Measurements from ENCODE around the gene OR10A2. TPM values are rescaled to one million over a fixed set of nuclear protein-coding genes. Genes with fewer than 3 reads are reported as not detected.
"Not testable (repeated sequence)": the region's sequence is repeated elsewhere in the genome, so short reads cannot be mapped to it uniquely, and the experiment has no call there.

OR10A2 gene
- total RNA-seq, 1 experiment from 2014 or later: not detected

DNA sequence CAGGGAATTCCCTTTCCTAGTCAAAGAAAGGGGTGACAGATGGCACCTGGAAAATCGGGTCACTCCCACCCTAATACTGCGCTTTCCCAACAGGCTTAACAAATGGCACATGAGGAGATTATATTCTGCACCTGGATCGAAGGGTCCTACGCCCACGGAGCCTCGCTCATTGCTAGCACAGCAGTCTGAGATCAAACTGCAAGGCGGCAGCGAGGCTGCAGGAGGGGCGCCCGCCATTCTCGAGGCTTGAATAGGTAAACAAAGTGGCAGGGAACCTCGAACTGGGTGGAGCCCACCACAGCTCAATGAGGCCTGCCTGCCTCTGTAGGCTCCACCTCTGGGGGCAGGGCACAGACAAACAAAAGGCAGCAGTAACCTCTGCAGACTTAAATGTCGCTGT is 41.9 kb downstream of the OR10A2 start:
- DNase-seq; H3K9me3 ChIP-seq (replicated peaks); H3K4me3 ChIP-seq; H3K4me1 ChIP-seq; H3K36me3 ChIP-seq; H3K27me3 ChIP-seq; H3K27ac ChIP-seq: not testable (repeated sequence)

DNA sequence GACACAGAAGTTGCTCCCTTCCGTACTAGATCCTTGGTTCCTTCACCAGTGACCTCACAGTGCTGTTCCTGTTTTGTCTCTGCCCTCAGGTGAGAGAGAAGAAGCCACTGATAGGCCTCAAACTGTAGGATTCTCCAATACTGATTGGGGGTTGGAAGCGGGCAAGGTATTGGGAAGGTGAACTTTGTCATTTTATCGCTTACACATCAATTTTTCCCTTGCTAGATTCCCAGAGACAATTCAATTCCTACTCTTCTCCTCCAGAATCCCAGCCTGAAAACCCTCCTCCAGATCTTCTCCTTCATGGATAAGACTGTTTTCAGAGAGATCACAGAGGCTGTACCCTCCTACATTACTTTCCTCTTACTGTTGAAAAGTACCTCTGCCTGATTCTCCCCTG is 48.5 kb downstream of the OR10A2 start:
- no peak overlapping the region for H3K27ac ChIP-seq
- no peaks in the 10 kb centered on the region; the same call in 1 of the 2 replicates for H3K27me3 ChIP-seq
- no peak overlapping the region for H3K4me3 ChIP-seq
- no peaks in the 10 kb centered on the region for H3K4me1 ChIP-seq
- no peaks in the 10 kb centered on the region for H3K36me3 ChIP-seq
- DNase-seq: no peak
- H3K9me3 ChIP-seq (replicated peaks): no peaks in the 10 kb centered on the region

DNA sequence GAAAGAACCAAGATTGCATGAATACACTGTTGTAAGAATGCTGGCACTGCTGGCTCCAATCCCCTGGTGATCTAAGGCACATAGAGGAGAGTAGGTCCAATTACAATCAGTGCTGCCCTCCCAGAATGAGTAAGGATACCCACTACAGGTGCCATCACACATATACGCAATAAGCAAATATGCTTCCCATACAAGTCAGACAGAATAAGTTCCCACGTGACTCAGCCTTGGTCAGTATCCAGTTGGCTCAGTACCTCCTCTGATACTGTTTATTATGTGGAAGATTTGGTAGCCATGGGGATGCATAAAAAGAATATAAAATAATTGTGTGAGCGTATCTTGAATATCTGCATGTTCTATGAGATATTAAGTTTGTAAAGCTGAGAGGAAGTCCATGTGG is 49.1 kb downstream of the OR10A2 start:
- Histone ChIP-seq H3K36me3 (no peaks in the 10 kb centered on the region), H3K27ac (no peak overlapping the region), H3K9me3 (replicated peaks) (no peaks in the 10 kb centered on the region), H3K27me3 (no peaks in the 10 kb centered on the region; the same call in 1 of the 2 replicates), H3K4me3 (no peak overlapping the region), H3K4me1 (no peaks in the 10 kb centered on the region)
- no peak for DNase-seq

GRCh38 chr11:6919698-6920097 is 56.8 kb downstream of the OR10A2 start:
- DNase-seq: no peak
- H3K27me3 ChIP-seq: no peaks in the 10 kb centered on the region
- H3K36me3 ChIP-seq: no peaks in the 10 kb centered on the region

DNA sequence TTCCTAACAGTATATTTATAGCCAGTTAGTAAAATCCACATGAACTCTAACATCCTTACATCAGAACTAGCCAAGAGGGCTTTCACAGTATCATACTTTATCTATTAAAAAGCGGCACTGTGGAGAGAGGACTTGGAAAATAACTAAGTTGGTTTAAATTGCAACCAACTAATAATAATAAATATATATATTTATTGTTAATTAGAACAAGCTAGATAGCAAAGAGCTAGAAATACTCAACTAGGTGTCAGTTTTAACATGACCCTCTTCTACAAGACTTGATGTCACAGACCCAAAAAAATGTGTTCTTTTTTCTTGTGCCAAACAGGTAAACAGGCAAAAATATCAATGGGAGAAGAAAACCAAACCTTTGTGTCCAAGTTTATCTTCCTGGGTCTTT is 57.8 kb downstream of the OR10A2 start, which contains the start of gene OR2D3:
TSS of gene OR2D3 (plus strand) at position 301 of the 400 bp plus-strand sequence. CDS start at position 301, 0 bp downstream.
- Histone ChIP-seq H3K36me3 (no peaks in the 10 kb centered on the region), H3K27me3 (no peaks in the 10 kb centered on the region), H3K4me1 (no peaks in the 10 kb centered on the region), H3K27ac (no peak within 1 kb of the TSS), H3K9me3 (replicated peaks) (no peaks in the 10 kb centered on the region), H3K4me3 (no peak within 1 kb of the TSS)
- no peak for DNase-seq

More at GRCh38 chr11:6919698-6920097, 56.8 kb downstream of the OR10A2 start:
- no peak overlapping the region for H3K4me3 ChIP-seq
- no peaks in the 10 kb centered on the region for H3K4me1 ChIP-seq
- H3K9me3 ChIP-seq (replicated peaks): no peaks in the 10 kb centered on the region
- no peak overlapping the region for H3K27ac ChIP-seq

Other genes with a start within 250 kb of the OR10A2 start
- gene TPP1, start 243.6 kb upstream of the OR10A2 start, total RNA-seq (2014; rRNA removed; shearing (Covaris generic)): 8.1 and 8.7 TPM in 2 replicates
- gene DCHS1, start 207.2 kb upstream of the OR10A2 start, total RNA-seq (2014; rRNA removed; shearing (Covaris generic)): 9.5 and 9.6 TPM in 2 replicates
- gene MRPL17, start 179.7 kb upstream of the OR10A2 start, total RNA-seq (2014; rRNA removed; shearing (Covaris generic)): 44.2 and 45.5 TPM in 2 replicates
- gene OR2AG2, start 91.1 kb upstream of the OR10A2 start, total RNA-seq (2014; rRNA removed; shearing (Covaris generic)): not detected in 2 replicates
- gene OR2AG1, start 80.0 kb upstream of the OR10A2 start, total RNA-seq (2014; rRNA removed; shearing (Covaris generic)): not detected in 2 replicates
- gene OR6A2, start 63.4 kb upstream of the OR10A2 start, total RNA-seq (2014; rRNA removed; shearing (Covaris generic)): not detected in 2 replicates
- not detected in 2 replicates for gene OR10A5, start 17.4 kb upstream of the OR10A2 start, total RNA-seq (2014; rRNA removed; shearing (Covaris generic))
- not detected in 2 replicates for gene OR10A4, start 13.6 kb downstream of the OR10A2 start, total RNA-seq (2014; rRNA removed; shearing (Covaris generic))
- gene OR2D2, start 29.4 kb downstream of the OR10A2 start, total RNA-seq (2014; rRNA removed; shearing (Covaris generic)): not detected in 2 replicates
- gene OR2D3, start 57.9 kb downstream of the OR10A2 start, total RNA-seq (2014; rRNA removed; shearing (Covaris generic)): not detected in 2 replicates
- gene ZNF215, start 63.4 kb downstream of the OR10A2 start, total RNA-seq (2014; rRNA removed; shearing (Covaris generic)): not detected in 2 replicates
- gene ZNF214, start 157.3 kb downstream of the OR10A2 start, total RNA-seq (2014; rRNA removed; shearing (Covaris generic)): 0.20 and 0.61 TPM in 2 replicates
- gene NLRP14, start 157.4 kb downstream of the OR10A2 start, total RNA-seq (2014; rRNA removed; shearing (Covaris generic)): not detected in 2 replicates
- gene RBMXL2, start 225.9 kb downstream of the OR10A2 start, total RNA-seq (2014; rRNA removed; shearing (Covaris generic)): not detected in 2 replicates